ENCODE results near the gene LHFPL3.

GRCh38 chr7:104818961-104819880 lies 490.8 kb downstream of the LHFPL3 start:
- TF ChIP-seq REST (IDR thresholded peaks at IDR 0.05) (no peak), EP300 (IDR thresholded peaks at IDR 0.05) (no peak), JUN (IDR thresholded peaks at IDR 0.05) (no peak), ESRRA (IDR thresholded peaks at IDR 0.05; ENCODE audit: borderline replicate concordance, low read length) (no peak), CTCF (IDR thresholded peaks at IDR 0.05) (no peak), POLR2A (IDR thresholded peaks at IDR 0.05; ENCODE audit: low read length) (no peak), GATA3 (IDR thresholded peaks at IDR 0.05; ENCODE audit: borderline replicate concordance) (no peak), CHD2 (IDR thresholded peaks at IDR 0.05; ENCODE audit: low read length, partially characterized antibody) (no peak), POLR2AphosphoS2 (conservative IDR thresholded peaks at IDR 0.05; ENCODE audit: low read length) (no peak), CBX8 (IDR thresholded peaks at IDR 0.05) (no peak), BHLHE40 (IDR thresholded peaks at IDR 0.05; ENCODE audit: low read depth, low read length) (no peak), MYC (IDR thresholded peaks at IDR 0.05; ENCODE audit: borderline replicate concordance, low read length) (no peak)
